Peyer's patch (tissue), 4 donors: ENCODE results near the gene PIEZO1.

Experiments used
- POLR2A ChIP-seq, 2 donors: fragments of 450-650 bp; IDR thresholded peaks; one replicate each; pipeline ENCODE4 v1.5.1; 2017; ENCODE audit warnings: antibody characterized with exemption in 2 of 2, mild to moderate bottlenecking in 2 of 2, moderate library complexity in 2 of 2
- TF ChIP-seq, protein P1 (sequence below), 6 experiments: fragments of 450-650 bp in 4 of 6; fragments of 200-600 bp in 2 of 6; sonication (generic) in 1 of 6; IDR thresholded peaks; one replicate each; pipeline ENCODE4 v1.5.1; 2017 to 2019; ENCODE audit warnings: antibody characterized with exemption in 6 of 6, mild to moderate bottlenecking in 3 of 6, moderate library complexity in 1 of 6

DNA sequence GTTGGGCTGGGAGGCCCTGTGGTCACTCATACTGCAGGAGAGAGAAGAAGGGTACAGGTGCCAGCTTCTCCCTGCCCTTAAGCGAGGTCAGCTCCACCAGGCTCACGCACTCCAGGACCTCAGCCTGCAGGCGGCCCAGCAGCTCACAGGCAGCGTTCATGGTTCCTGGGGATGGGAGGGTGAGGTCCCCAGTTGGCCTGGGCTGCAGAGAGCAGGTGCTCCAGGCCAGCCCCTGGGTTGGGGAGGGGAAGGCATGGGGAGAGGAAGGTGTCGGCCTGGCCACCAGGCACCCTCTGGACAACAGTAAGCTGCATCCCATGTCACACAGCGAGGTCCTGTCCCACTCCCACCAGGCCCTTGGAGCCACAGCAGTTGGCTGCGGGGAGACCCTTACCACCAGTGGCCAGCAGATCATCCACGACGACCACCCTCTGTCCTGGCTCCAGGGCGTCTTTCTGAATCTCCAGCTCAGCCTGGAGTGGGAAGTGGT is 24.7 kb upstream of the PIEZO1 start:
- TF ChIP-seq, protein P1, sequence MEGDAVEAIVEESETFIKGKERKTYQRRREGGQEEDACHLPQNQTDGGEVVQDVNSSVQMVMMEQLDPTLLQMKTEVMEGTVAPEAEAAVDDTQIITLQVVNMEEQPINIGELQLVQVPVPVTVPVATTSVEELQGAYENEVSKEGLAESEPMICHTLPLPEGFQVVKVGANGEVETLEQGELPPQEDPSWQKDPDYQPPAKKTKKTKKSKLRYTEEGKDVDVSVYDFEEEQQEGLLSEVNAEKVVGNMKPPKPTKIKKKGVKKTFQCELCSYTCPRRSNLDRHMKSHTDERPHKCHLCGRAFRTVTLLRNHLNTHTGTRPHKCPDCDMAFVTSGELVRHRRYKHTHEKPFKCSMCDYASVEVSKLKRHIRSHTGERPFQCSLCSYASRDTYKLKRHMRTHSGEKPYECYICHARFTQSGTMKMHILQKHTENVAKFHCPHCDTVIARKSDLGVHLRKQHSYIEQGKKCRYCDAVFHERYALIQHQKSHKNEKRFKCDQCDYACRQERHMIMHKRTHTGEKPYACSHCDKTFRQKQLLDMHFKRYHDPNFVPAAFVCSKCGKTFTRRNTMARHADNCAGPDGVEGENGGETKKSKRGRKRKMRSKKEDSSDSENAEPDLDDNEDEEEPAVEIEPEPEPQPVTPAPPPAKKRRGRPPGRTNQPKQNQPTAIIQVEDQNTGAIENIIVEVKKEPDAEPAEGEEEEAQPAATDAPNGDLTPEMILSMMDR (IDR thresholded peaks at IDR 0.05) = no peak
- TF ChIP-seq POLR2A (IDR thresholded peaks at IDR 0.05) = no peak
